Measurements from ENCODE around the gene SPINK1. TPM values are rescaled to one million over a fixed set of nuclear protein-coding genes. Genes with fewer than 3 reads are reported as not detected.
"Not testable (repeated sequence)": the region's sequence is repeated elsewhere in the genome, so short reads cannot be mapped to it uniquely, and the experiment has no call there.

Gene SPINK1
- total RNA-seq, 2 donors from 2014 or later = not detected

GRCh38 chr5:147849226-147849625 is 17.8 kb upstream of the SPINK1 start:
- no peak for DNase-seq
- H3K36me3 Mint-ChIP-seq (ENCODE audit: low read depth) = no peaks in the 10 kb centered on the region
- no peak for ATAC-seq
- no peak overlapping the region for H3K27ac Mint-ChIP-seq
- no peak overlapping the region for H3K4me3 Mint-ChIP-seq
- H3K4me1 Mint-ChIP-seq = peaks cover 5% of the 10 kb centered on the region
- peaks cover 26% of the 10 kb centered on the region for H3K27me3 Mint-ChIP-seq
- H3K9me3 ChIP-seq (ENCODE audit: control insufficient read depth, low read length, poor library complexity, severe bottlenecking) = peaks cover 5% of the 10 kb centered on the region

- no peak for DNase-seq
- no peak overlapping the region for H3K27ac Mint-ChIP-seq
- ATAC-seq = no peak
- no peak overlapping the region for H3K4me3 Mint-ChIP-seq
- H3K4me1 Mint-ChIP-seq = peaks cover 3% of the 10 kb centered on the region
- H3K27me3 Mint-ChIP-seq = peaks cover 45% of the 10 kb centered on the region
- no peaks in the 10 kb centered on the region for H3K36me3 Mint-ChIP-seq (ENCODE audit: low read depth)
- no peaks in the 10 kb centered on the region for H3K9me3 ChIP-seq (ENCODE audit: control insufficient read depth, low read length, poor library complexity, severe bottlenecking)
Measured at GRCh38 chr5:147845618-147846017, 14.1 kb upstream of the SPINK1 start.

- ATAC-seq = no peak
- peaks cover 41% of the 10 kb centered on the region for H3K27me3 Mint-ChIP-seq
- no peak for DNase-seq
Measured at GRCh38 chr5:147844846-147845245, 13.4 kb upstream of the SPINK1 start.

GRCh38 chr5:147842869-147843268 is 11.4 kb upstream of the SPINK1 start:
- DNase-seq (no peak), ATAC-seq (no peak)
- no peaks in the 10 kb centered on the region for H3K36me3 Mint-ChIP-seq (ENCODE audit: low read depth)
- no peak overlapping the region for H3K4me3 Mint-ChIP-seq
- H3K4me1 Mint-ChIP-seq = no peaks in the 10 kb centered on the region
- H3K9me3 ChIP-seq (ENCODE audit: control insufficient read depth, low read length, poor library complexity, severe bottlenecking) = no peaks in the 10 kb centered on the region
- H3K27me3 Mint-ChIP-seq = peaks cover 26% of the 10 kb centered on the region
- no peak overlapping the region for H3K27ac Mint-ChIP-seq

More at GRCh38 chr5:147844846-147845245, 13.4 kb upstream of the SPINK1 start:
- H3K9me3 ChIP-seq (ENCODE audit: control insufficient read depth, low read length, poor library complexity, severe bottlenecking) = no peaks in the 10 kb centered on the region
- Mint-ChIP-seq H3K27ac (no peak overlapping the region), H3K4me3 (no peak overlapping the region), H3K4me1 (peaks cover 3% of the 10 kb centered on the region), H3K36me3 (ENCODE audit: low read depth) (no peaks in the 10 kb centered on the region)

- peaks cover 28% of the 10 kb centered on the region for H3K27me3 Mint-ChIP-seq
- no peak overlapping the region for H3K4me3 Mint-ChIP-seq
- DNase-seq (no peak), ATAC-seq (no peak)
- no peaks in the 10 kb centered on the region for H3K36me3 Mint-ChIP-seq (ENCODE audit: low read depth)
- H3K9me3 ChIP-seq (ENCODE audit: control insufficient read depth, low read length, poor library complexity, severe bottlenecking) = no peaks in the 10 kb centered on the region
- H3K4me1 Mint-ChIP-seq = no peaks in the 10 kb centered on the region
- H3K27ac Mint-ChIP-seq = no peak overlapping the region
Measured at GRCh38 chr5:147836439-147836838, 5.0 kb upstream of the SPINK1 start.

- ATAC-seq (no peak), DNase-seq (no peak)
- H3K27me3 Mint-ChIP-seq = peaks cover 24% of the 10 kb centered on the region
- no peaks in the 10 kb centered on the region for H3K9me3 ChIP-seq (ENCODE audit: control insufficient read depth, low read length, poor library complexity, severe bottlenecking)
- no peak overlapping the region for H3K27ac Mint-ChIP-seq
- no peak overlapping the region for H3K4me3 Mint-ChIP-seq
- H3K4me1 Mint-ChIP-seq = no peaks in the 10 kb centered on the region
- no peaks in the 10 kb centered on the region for H3K36me3 Mint-ChIP-seq (ENCODE audit: low read depth)
Measured at GRCh38 chr5:147835386-147835798, 3.9 kb upstream of the SPINK1 start.

- no peaks in the 10 kb centered on the region for H3K36me3 Mint-ChIP-seq (ENCODE audit: low read depth)
- peaks cover 37% of the 10 kb centered on the region for H3K27me3 Mint-ChIP-seq
- H3K4me3 Mint-ChIP-seq = no peak overlapping the region
- ATAC-seq = no peak
- DNase-seq = no peak
- no peak overlapping the region for H3K27ac Mint-ChIP-seq
- H3K9me3 ChIP-seq (ENCODE audit: control insufficient read depth, low read length, poor library complexity, severe bottlenecking) = no peaks in the 10 kb centered on the region
- no peaks in the 10 kb centered on the region for H3K4me1 Mint-ChIP-seq
Measured at GRCh38 chr5:147832541-147832940, 1.1 kb upstream of the SPINK1 start.

- peaks cover 27% of the 10 kb centered on the region for H3K27me3 Mint-ChIP-seq
- no peak overlapping the region for H3K4me3 Mint-ChIP-seq
- H3K27ac Mint-ChIP-seq = no peak overlapping the region
- H3K36me3 Mint-ChIP-seq (ENCODE audit: low read depth) = no peaks in the 10 kb centered on the region
- no peaks in the 10 kb centered on the region for H3K9me3 ChIP-seq (ENCODE audit: control insufficient read depth, low read length, poor library complexity, severe bottlenecking)
- ATAC-seq (no peak), DNase-seq (no peak)
- no peaks in the 10 kb centered on the region for H3K4me1 Mint-ChIP-seq
Measured at GRCh38 chr5:147830035-147830434, 1.4 kb downstream of the SPINK1 start.

GRCh38 chr5:147827017-147827416 is 4.5 kb downstream of the SPINK1 start:
- not testable (repeated sequence) for H3K36me3 Mint-ChIP-seq (ENCODE audit: low read depth); H3K9me3 ChIP-seq (ENCODE audit: control insufficient read depth, low read length, poor library complexity, severe bottlenecking); ATAC-seq; H3K27ac Mint-ChIP-seq; H3K4me3 Mint-ChIP-seq; H3K4me1 Mint-ChIP-seq; DNase-seq
- H3K27me3 Mint-ChIP-seq = peaks cover 18% of the 10 kb centered on the region

- H3K9me3 ChIP-seq (ENCODE audit: control insufficient read depth, low read length, poor library complexity, severe bottlenecking) = no peaks in the 10 kb centered on the region
- Mint-ChIP-seq H3K4me3 (no peak overlapping the region), H3K36me3 (ENCODE audit: low read depth) (no peaks in the 10 kb centered on the region), H3K27me3 (peaks cover 23% of the 10 kb centered on the region), H3K4me1 (no peaks in the 10 kb centered on the region), H3K27ac (no peak overlapping the region)
- ATAC-seq = no peak
- no peak for DNase-seq
Measured at GRCh38 chr5:147826361-147826760, 5.1 kb downstream of the SPINK1 start.

GRCh38 chr5:147822686-147823491 is 8.6 kb downstream of the SPINK1 start:
- no peaks in the 10 kb centered on the region for H3K9me3 ChIP-seq (ENCODE audit: control insufficient read depth, low read length, poor library complexity, severe bottlenecking)
- no peak overlapping the region for H3K4me3 Mint-ChIP-seq
- peaks cover 10% of the 10 kb centered on the region for H3K27me3 Mint-ChIP-seq
- no peaks in the 10 kb centered on the region for H3K4me1 Mint-ChIP-seq
- ATAC-seq (peak; percentile 86), DNase-seq (peak in 1 of 3 donors; percentile 20)
- no peak overlapping the region for H3K27ac Mint-ChIP-seq
- H3K36me3 Mint-ChIP-seq (ENCODE audit: low read depth) = no peaks in the 10 kb centered on the region

GRCh38 chr5:147822222-147822621 is 9.2 kb downstream of the SPINK1 start:
- not testable (repeated sequence) for DNase-seq; ATAC-seq; H3K4me3 Mint-ChIP-seq; H3K27ac Mint-ChIP-seq; H3K4me1 Mint-ChIP-seq; H3K36me3 Mint-ChIP-seq (ENCODE audit: low read depth); H3K9me3 ChIP-seq (ENCODE audit: control insufficient read depth, low read length, poor library complexity, severe bottlenecking)
- H3K27me3 Mint-ChIP-seq = peaks cover 17% of the 10 kb centered on the region

- Mint-ChIP-seq H3K27me3 (peaks cover 17% of the 10 kb centered on the region), H3K4me3 (no peak overlapping the region), H3K36me3 (ENCODE audit: low read depth) (no peaks in the 10 kb centered on the region), H3K27ac (no peak overlapping the region), H3K4me1 (no peaks in the 10 kb centered on the region)
- DNase-seq = no peak
- no peaks in the 10 kb centered on the region for H3K9me3 ChIP-seq (ENCODE audit: control insufficient read depth, low read length, poor library complexity, severe bottlenecking)
- ATAC-seq = no peak
Measured at GRCh38 chr5:147821766-147822165, 9.7 kb downstream of the SPINK1 start.

GRCh38 chr5:147819261-147819770 is 12.2 kb downstream of the SPINK1 start:
- Mint-ChIP-seq H3K4me1 (no peaks in the 10 kb centered on the region), H3K27me3 (peaks cover 17% of the 10 kb centered on the region), H3K36me3 (ENCODE audit: low read depth) (no peaks in the 10 kb centered on the region), H3K4me3 (no peak overlapping the region), H3K27ac (no peak overlapping the region)
- H3K9me3 ChIP-seq (ENCODE audit: control insufficient read depth, low read length, poor library complexity, severe bottlenecking) = no peaks in the 10 kb centered on the region
- DNase-seq (no peak), ATAC-seq (no peak)

Data from T-helper 17 cell (primary cell).